Measurements from ENCODE around the gene FAM149A.

FAM149A gene

DNA sequence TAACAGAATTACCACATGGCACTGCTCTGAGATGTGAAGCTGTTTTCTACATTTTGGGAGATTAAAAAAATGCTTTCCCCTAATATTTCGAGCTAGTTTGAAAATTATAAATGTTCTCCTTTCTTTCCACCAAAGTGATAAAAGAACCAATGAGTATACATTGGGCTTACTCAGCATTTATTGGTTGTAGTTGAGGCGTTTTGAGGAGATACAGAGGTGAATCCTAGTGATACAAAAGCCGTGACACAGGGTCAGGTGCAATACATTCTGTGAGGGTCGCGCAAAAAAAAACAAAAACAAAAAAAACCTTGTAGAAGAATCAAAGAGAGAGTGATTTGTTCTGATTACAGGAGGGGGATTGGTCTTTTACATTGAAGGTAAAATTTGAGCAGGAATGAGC is 54.5 kb downstream of the FAM149A start:
- no peak for DNase-seq (ENCODE audit: low read depth, low spot score)

DNA sequence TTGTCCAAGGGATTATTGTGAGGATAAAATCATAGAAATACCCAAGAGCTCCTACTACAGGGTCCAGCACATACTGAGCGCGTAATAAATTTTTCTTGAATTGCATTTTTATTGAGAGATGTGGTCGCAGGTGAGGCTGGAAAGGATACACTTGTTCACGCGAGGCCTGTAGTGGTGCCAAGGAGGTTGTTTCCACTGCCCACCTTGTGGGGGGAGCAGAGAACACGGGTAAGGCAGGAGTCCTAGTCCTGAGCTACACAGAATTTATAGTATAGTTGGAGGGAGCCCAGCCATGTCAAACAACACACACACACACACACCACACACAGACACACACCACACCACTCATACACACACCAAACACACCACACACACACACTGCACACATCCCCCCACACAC is 55.1 kb downstream of the FAM149A start:
- no peak for DNase-seq (ENCODE audit: low read depth, low spot score)

DNA sequence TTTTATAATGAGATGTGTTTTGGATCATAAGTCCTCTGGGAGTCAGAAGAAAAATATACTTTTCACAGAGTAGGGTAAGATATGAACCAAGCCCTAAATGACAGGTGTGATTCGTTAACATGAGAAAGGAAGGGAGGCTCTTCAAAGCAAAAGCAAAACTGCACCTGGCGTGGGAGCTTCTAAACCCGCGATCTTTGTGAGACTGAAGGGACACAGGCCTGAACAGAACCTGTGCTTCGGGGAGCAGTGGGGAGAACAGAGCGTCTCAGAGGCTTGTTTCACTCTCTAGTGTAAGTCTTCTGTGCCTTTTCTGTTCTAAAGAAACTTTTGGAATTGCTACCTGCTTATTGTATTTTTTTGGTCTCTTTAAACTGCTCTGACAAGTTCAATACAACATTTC is 56.6 kb downstream of the FAM149A start:
- DNase-seq (ENCODE audit: low read depth, low spot score) = no peak

GRCh38 chr4:186166852-186167512 is 62.5 kb downstream of the FAM149A start:
- no peak for DNase-seq (ENCODE audit: low read depth, low spot score)

DNA sequence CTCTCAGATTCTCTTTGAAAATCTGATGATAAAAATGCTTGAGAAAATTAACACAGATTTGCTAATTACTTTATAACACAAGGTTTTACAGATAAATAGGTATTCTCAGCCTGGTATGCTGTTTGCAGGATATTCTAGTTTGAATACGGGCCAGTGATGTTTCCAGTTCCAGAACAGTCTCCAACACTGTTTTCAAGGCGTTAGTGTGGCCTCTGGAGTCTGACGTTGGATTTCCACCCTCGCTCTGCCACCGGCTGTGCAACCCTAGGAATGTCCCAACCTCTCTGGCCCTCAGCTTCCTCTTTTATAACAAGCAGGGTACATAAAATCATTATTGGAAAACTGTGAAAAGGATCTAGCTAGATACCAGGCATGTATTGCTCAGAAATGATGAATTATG is 63.1 kb downstream of the FAM149A start:
- no peak for DNase-seq (ENCODE audit: low read depth, low spot score)

DNA sequence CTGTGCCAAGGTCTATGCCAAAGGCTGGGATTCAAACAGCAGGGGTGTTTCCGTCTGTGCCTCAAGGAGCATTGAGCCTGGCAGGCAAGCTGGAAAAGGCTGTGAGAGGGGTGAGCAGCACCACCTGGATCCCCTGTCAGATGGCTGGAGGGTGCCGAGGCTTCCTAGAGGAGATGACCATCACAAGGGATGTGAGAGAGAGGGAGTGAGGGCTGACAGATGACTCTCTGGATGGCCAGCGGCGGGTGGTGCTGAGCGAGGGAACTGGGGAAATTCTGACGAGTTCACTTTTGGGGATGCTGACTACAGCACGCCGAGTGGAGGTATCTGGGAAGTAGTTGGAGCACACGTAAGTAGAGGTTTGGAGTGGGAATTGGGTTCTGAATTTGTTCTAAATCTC is 64.2 kb downstream of the FAM149A start:
- DNase-seq (ENCODE audit: low read depth, low spot score) = no peak

- no peak for DNase-seq (ENCODE audit: low read depth, low spot score)
These were observed 64.9 kb downstream of the FAM149A start for GRCh38 chr4:186169333-186169944.

DNA sequence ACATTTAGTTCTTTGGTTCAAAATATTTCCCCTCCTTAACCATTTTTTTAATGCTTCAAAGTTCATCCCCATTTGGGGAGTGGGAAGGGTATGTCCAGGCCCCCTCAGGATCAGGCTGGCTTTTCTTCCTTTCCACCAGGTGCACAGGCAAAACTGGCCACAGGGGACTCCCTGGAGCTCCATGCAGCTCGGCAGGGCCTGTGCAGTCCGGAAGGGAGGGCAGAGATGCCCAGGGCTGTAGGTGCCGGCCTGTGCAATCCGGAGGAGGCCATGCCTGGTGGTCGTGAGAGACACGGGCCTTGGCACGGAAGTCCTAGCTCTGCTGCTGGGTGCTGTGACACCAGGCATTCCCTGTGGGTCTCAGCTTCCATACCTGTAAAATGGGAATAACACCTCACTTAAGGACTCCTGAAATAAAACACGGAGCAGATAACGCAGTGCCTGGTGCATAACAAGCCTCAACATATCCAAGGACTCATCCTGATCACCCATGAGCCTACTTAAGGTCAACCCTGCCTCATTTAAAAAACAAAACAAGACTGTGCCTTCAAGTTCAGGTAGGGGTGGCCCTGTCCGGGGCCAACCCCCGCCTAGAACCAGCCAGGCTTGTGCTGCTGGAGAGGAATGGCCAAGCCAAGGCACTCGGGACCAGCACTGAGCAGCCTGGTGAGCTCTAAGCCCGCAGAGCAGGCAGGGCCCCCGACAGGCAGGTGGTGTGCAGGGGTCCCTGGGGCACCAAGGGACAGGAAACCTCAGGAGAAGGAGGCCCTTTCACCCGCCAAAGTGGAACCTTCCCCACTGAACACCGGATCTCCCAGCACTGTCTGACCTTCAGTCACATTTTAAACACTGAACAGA is 65.7 kb downstream of the FAM149A start:
- no peak for DNase-seq (ENCODE audit: low read depth, low spot score)

- DNase-seq (ENCODE audit: low read depth, low spot score) = no peak
These were observed 66.5 kb downstream of the FAM149A start for GRCh38 chr4:186170966-186171365.

DNA sequence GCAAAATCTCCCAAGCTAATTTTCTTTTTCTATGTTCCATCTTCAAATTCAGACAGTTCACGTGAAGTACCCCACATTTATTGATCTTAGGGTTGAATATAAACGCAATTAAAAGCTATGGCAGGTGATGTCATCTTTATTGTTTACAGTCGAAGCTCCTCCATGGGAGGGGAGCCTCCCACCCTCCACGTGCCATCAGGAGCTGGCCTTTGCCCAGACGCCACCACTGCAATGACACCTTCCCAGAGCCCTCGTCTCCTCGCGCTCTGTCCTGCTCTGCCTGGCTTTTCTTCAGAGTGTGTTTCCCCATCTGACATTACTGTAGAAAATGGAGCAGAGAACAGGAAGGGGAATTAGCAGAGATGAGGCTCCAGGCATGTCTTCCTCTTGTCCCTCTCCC is 68.0 kb downstream of the FAM149A start:
- DNase-seq (ENCODE audit: low read depth, low spot score) = no peak

GRCh38 chr4:186188107-186188506 is 83.6 kb downstream of the FAM149A start:
- no peak for DNase-seq (ENCODE audit: low read depth, low spot score)

DNA sequence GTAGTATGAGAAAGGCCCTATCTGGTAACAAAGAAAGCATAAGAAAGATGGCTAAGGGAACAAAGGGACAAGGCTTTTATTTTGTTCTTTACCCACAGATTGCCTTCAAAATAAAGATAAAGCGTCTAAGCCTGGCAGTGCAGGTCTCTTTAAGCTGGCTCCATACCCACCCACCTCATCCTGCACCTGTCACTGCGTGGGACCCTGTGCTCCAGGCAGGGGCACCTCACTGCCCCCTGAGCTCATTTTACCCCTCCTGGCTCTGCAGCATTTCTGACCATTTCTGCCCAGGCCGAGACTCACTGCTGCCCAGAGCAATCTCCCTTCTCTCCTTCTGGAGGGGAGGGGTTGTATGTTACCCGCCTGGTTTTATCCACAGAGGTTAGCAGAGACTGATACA is 85.2 kb downstream of the FAM149A start:
- DNase-seq (ENCODE audit: low read depth, low spot score) = no peak

DNA sequence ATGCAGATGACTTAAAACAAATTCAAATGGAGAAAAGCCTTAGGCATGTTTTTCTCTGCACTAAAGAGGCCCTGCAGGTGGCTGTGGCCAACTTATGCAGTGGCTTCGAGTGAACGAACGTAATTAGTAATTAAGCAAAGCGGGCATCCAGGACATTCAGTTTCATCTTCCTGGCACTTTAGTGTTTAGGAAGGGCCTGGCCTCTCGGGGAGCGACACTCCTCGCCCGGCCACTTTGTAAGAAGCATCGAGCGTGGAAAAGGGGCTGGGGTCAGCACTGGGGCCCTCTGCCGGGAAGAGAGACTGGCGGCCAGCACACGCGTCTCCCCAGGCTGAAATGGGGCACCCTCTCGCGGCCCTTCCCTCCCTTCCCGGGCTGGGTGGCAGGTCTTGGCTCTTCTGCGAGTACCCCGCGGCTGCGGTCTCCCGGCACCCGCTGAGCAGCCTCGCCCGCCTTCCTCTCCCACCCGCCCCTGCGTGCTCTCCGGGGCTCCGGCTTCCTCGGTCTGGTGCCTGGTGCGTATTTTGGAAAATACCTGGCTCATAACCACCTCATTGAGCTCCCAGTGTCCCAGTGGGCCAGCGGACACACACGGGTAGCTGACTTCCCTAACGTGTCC is 86.2 kb downstream of the FAM149A start:
- peak; percentile 56 for DNase-seq (ENCODE audit: low read depth, low spot score)

DNA sequence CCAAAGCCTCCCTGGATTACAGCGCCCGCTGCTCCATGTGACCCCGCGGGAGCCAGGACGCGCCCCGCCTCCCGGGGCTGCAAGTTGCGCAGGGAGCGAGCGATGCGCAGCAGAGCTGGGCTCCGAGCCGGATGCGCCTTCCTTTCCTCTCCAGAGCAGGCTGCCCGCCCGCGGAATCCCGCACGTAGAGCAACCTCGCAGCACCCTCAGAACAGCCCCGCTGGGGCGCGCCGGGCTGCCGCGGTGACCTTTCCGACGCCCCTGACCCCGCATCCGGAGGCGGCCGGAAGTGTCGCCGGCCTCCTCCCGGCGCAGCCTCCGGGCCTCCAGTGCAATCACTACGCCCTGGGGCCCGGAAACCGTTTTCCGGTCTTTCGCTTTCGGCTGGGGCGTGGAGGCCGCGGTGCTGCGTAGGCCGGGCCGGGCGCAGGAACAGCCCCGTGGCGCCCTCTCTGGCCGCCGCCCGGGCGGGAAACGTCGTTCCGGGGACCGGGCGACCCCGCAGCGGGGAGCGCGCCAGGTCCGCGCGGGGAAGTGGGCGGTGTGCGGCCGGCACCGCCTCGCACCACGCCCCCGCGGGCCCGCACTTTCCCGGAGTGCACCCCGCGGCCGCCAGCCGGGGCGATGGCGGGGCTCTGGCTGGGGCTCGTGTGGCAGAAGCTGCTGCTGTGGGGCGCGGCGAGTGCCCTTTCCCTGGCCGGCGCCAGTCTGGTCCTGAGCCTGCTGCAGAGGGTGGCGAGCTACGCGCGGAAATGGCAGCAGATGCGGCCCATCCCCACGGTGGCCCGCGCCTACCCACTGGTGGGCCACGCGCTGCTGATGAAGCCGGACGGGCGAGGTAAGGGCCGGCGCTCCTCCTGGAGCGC is 86.9 kb downstream of the FAM149A start, which contains the start of gene CYP4V2:
Gene CYP4V2, plus strand, starts transcription at position 368 of the 866 bp plus-strand sequence. Its CDS starts 257 bp downstream, at position 625.
- peak; percentile 83 for DNase-seq (ENCODE audit: low read depth, low spot score)

- peak; percentile 72 for DNase-seq (ENCODE audit: low read depth, low spot score)
These were observed 87.6 kb downstream of the FAM149A start for GRCh38 chr4:186192066-186192612.

- no peak for DNase-seq (ENCODE audit: low read depth, low spot score)
These were observed 89.3 kb downstream of the FAM149A start for GRCh38 chr4:186193851-186194250.

DNA sequence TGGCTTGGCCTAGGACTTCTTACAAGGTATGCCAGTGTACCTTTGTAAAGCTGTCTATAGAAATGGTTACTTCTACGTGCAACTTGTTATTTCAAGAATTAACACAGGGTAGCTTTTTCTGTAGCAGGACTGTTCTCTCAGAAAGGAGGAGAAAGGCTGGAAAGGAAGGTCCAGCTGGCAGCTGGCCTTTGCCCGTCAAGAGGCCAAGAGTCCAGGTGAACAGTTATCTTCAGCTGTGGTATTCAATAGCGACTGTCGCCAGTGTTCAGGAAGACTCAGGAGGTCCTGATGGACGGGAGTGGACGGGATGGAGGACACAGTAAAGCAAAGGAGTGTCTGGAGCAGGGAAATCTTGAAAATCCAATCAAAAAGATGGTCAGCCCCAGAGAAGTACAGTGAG is 91.6 kb downstream of the FAM149A start:
- no peak for DNase-seq (ENCODE audit: low read depth, low spot score)

DNA sequence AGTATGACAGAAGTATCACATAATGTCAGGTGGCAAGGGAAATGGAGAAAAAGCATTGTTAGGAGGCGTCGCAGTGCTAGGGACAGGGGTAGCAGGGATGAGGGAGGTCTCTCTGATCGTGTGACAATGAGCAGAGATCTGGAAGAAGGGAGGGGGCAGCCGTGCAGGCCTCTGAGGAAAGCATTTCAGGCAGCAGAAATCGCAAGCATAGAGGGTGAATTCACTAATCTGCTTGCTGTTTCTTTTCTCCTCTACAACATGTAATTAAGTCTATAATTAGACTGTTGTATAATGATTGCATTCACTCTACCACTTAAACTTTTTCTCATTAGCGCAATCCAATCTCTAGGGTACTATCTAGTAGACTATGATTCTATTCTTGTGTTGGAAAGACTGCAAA is 96.0 kb downstream of the FAM149A start:
- DNase-seq (ENCODE audit: low read depth, low spot score) = no peak

- DNase-seq (ENCODE audit: low read depth, low spot score) = no peak
These were observed 96.5 kb downstream of the FAM149A start for GRCh38 chr4:186201010-186201409.

GRCh38 chr4:186201535-186202230 is 97.2 kb downstream of the FAM149A start:
- peak; percentile 37 for DNase-seq (ENCODE audit: low read depth, low spot score)

Data from ELF-1 (cell line).